ENCODE results near the gene NEGR1.

DNA sequence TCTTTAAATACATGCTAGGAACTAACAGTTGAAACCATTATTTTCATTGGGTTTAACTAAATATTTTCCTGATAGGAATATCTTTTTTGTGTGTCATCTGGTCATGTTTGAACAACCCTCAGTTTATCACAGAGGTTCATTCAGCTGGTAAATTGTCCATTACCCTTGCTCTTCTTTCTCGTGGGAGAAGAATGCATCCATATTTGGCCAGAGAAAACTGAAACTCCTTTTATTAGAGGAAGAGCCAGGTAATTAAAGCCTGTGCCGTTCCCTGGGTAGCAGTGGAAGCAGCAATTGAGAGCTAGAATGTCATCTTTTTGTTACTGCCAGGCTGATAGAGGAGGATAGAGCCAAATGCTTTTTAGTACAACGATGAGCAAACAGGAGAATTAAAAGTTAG, 614.3 kb downstream of the NEGR1 start:
- TF ChIP-seq, protein P1, sequence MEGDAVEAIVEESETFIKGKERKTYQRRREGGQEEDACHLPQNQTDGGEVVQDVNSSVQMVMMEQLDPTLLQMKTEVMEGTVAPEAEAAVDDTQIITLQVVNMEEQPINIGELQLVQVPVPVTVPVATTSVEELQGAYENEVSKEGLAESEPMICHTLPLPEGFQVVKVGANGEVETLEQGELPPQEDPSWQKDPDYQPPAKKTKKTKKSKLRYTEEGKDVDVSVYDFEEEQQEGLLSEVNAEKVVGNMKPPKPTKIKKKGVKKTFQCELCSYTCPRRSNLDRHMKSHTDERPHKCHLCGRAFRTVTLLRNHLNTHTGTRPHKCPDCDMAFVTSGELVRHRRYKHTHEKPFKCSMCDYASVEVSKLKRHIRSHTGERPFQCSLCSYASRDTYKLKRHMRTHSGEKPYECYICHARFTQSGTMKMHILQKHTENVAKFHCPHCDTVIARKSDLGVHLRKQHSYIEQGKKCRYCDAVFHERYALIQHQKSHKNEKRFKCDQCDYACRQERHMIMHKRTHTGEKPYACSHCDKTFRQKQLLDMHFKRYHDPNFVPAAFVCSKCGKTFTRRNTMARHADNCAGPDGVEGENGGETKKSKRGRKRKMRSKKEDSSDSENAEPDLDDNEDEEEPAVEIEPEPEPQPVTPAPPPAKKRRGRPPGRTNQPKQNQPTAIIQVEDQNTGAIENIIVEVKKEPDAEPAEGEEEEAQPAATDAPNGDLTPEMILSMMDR (IDR thresholded peaks at IDR 0.05; ENCODE audit: poor library complexity) = no peak
- TF ChIP-seq EZH2phosphoT487 (IDR thresholded peaks at IDR 0.05; ENCODE audit: low read depth, severe bottlenecking, unreplicated experiment) = no peak

Measured in hepatocyte (in vitro differentiated cells).